CD4-positive, alpha-beta memory T cell (primary cell): Measurements from ENCODE around the gene EXOC3. TPM values are rescaled to one million over a fixed set of nuclear protein-coding genes. Genes with fewer than 3 reads are reported as not detected.
A peak's percentile ranks its signal among the peaks of the same experiment; 100 is the strongest.

Experiments
- CTCF ChIA-PET: fragments of 350-600 bp; sonication (Branson Sonifier 250); formaldehyde crosslinking; loops from one replicate; lab custom pipeline; 2021; ENCODE audit warnings: inconsistent platforms; ENCODE audit not compliant: partially characterized antibody; lab: Charles Lee
- POLR2A ChIA-PET: fragments of 350-600 bp; sonication (Branson Sonifier 250); formaldehyde crosslinking; loops from one replicate; lab custom pipeline; 2021; ENCODE audit not compliant: partially characterized antibody; lab: Charles Lee
- DNase-seq, 5 donors: peaks; one replicate each; pipeline versions ENCODE4 v3.0.0 to v3.0.0-alpha.2; 2020 to 2022; ENCODE audit warnings: mixed read lengths in 1 of 5
- H3K27ac ChIP-seq: one replicate; pipeline ENCODE4 v1.7.0; 2013; ENCODE audit warnings: low read depth, low read length
- H3K27me3 ChIP-seq: 2 replicates; pipeline ENCODE4 v1.7.0; 2013; ENCODE audit warnings: mild to moderate bottlenecking, low read length, moderate library complexity; ENCODE audit not compliant: insufficient read depth
- H3K36me3 ChIP-seq: 2 replicates; pipeline ENCODE4 v1.7.0; 2013; ENCODE audit warnings: mild to moderate bottlenecking, low read length, moderate library complexity; ENCODE audit not compliant: insufficient read depth
- H3K4me1 ChIP-seq: 2 replicates; pipeline ENCODE4 v1.7.0; 2013; ENCODE audit warnings: mild to moderate bottlenecking, low read length, moderate library complexity; ENCODE audit not compliant: insufficient read depth
- H3K4me3 ChIP-seq, 2 donors: one replicate each; pipeline ENCODE4 v1.7.0; 2013; ENCODE audit warnings: low read length in 2 of 2, mild to moderate bottlenecking in 1 of 2
- H3K9me3 ChIP-seq, 2 donors: one replicate each; pipeline ENCODE4 v1.7.0; 2013; ENCODE audit warnings: low read length in 2 of 2, control low read depth in 1 of 2; ENCODE audit not compliant: control insufficient read depth in 1 of 2
- H3K27ac Mint-ChIP-seq, 7 donors: one replicate each; pipeline ENCODE4 v1.8.0; 2020 to 2021; ENCODE audit warnings: mixed read lengths in 7 of 7, mild to moderate bottlenecking in 6 of 7, inconsistent platforms in 3 of 7, moderate library complexity in 3 of 7
- H3K27me3 Mint-ChIP-seq, 2 donors: one replicate each; pipeline ENCODE4 v1.8.0; 2020 to 2021; ENCODE audit warnings: mixed read lengths in 2 of 2
- H3K36me3 Mint-ChIP-seq, 2 donors: one replicate each; pipeline ENCODE4 v1.8.0; 2020 to 2021; ENCODE audit warnings: mixed read lengths in 2 of 2, inconsistent platforms in 1 of 2, mild to moderate bottlenecking in 1 of 2
- H3K4me1 Mint-ChIP-seq, 4 donors: one replicate each; pipeline ENCODE4 v1.8.0; 2020 to 2021; ENCODE audit warnings: mixed read lengths in 4 of 4, mild to moderate bottlenecking in 1 of 4
- H3K4me3 Mint-ChIP-seq, 8 donors: one replicate each; pipeline ENCODE4 v1.8.0; 2020 to 2021; ENCODE audit warnings: mixed read lengths in 8 of 8, mild to moderate bottlenecking in 7 of 8, moderate library complexity in 6 of 8, inconsistent platforms in 3 of 8
- H3K9me3 Mint-ChIP-seq, 8 donors: one replicate each; pipeline ENCODE4 v1.8.0; 2020 to 2021; ENCODE audit warnings: mixed read lengths in 8 of 8, mild to moderate bottlenecking in 5 of 8, inconsistent platforms in 3 of 8, moderate library complexity in 1 of 8
- intact Hi-C: fragments of 100-400 bp; cut with micrococcal nuclease; formaldehyde crosslinking; loops from one replicate; pipeline ENCODE4 v1.15.1; 2023
- polyA plus RNA-seq, 2 donors: library from polyadenylated mRNA; unstranded; fragments of 300-500 nt; fragmentation: Illumina TruSeq; gene quantifications; one replicate each; pipeline ENCODE4 v1.2.3, GENCODE V29; 2021
- total RNA-seq, 2 experiments: library from RNA; stranded (reverse); gene quantifications; one replicate each; pipeline ENCODE4 v1.2.3, GENCODE V29; 2021

Gene EXOC3
- total and polyA plus RNA-seq, 4 experiments from 2014 or later, result 32.0 to 96.1 (median 62.9) TPM

DNA sequence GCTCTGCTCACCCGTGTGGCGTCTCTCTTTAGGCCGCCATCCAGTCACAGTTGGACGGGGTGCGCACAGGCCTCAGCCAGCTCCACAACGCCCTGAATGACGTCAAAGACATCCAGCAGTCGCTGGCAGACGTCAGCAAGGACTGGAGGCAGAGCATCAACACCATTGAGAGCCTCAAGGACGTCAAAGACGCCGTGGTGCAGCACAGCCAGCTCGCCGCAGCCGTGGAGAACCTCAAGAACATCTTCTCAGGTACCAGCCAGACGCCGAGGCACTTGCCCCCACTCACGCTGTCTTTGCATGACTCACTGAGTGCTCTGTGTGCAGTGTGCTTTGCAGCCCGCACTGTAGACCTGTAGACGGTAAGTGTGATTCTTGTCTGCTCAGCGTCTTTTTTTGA lies 4.5 kb downstream of the EXOC3 start:
- Mint-ChIP-seq H3K36me3 (peaks cover 58 to 70% of the 10 kb centered on the region in 2 donors), H3K4me1 (peaks cover 28 to 50% (median 37%) of the 10 kb centered on the region in 4 donors), H3K27me3 (no peaks in the 10 kb centered on the region), H3K9me3 (peaks cover 4 to 23% (median 14%) of the 10 kb centered on the region in 8 donors), H3K4me3 (no peak overlapping the region), H3K27ac (peak overlapping the region in 1 of 7 donors; percentile 6)
- intact Hi-C loops, result loop anchor here (10.0 kb wide), 1 partner anchor 233 kb away; the partner anchor contains the start of genes CCDC127 and SDHA
- no peak overlapping the region for H3K4me3 ChIP-seq
- peaks cover 0 to 8% of the 10 kb centered on the region in 2 donors for H3K9me3 ChIP-seq
- POLR2A ChIA-PET, result interaction anchor here (3.6 kb wide), 1 partner anchor 25 kb away, joined by 22 read pairs; no protein-coding TSS in a partner anchor
- CTCF ChIA-PET, result interaction anchor here (0.6 to 2.8 kb wide), 8 partner anchors 10 to 455 kb away, joined by 3 to 15 read pairs (median 6); no protein-coding TSS in a partner anchor
- no peaks in the 10 kb centered on the region for H3K27me3 ChIP-seq
- H3K27ac ChIP-seq, result no peak overlapping the region
- peaks cover 56% of the 10 kb centered on the region for H3K36me3 ChIP-seq
- no peak for DNase-seq
- H3K4me1 ChIP-seq, result peaks cover 25% of the 10 kb centered on the region

DNA sequence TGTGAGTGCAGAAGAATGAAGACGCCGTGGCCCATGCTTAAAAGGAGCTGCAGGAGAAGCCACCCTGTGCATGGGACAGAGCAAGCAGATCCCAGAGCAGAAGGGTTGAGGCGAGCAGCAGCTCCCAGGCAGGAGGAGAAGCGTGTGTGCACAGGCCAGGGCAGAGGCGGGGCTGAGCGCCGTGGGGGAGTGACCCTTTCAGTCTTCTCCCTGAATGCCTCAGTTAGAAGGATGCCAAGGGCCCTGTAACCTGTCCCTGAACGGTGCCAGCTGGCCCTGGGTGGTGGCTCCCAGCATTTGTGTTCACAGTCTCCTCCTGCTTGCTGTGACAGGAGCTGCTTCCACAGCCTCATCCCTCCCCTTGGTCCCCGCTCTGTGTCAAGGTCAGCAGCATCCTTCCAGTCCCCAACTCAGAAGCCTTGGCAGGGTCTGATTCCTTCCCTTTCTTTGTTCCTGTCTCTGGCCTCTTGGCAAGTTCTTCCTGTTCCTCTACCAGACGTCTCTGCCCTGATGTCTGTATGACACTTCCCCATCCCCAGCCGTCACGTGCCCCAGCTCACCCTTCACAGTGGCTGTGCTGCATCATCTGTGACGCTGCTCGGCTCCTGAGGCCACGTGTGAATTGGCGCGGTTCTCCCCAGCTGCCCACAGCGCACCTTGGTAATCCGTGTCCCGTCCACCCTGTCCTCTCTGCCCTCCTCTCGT lies 5.2 kb downstream of the EXOC3 start:
- H3K27ac Mint-ChIP-seq, result peak overlapping the region in 1 of 7 donors; percentile 56
- H3K4me3 Mint-ChIP-seq, result no peak overlapping the region
- peaks cover 65 to 75% of the 10 kb centered on the region in 2 donors for H3K36me3 Mint-ChIP-seq
- peaks cover 4 to 27% (median 16%) of the 10 kb centered on the region in 8 donors for H3K9me3 Mint-ChIP-seq
- H3K4me1 Mint-ChIP-seq, result peaks cover 34 to 51% (median 42%) of the 10 kb centered on the region in 4 donors
- ChIA-PET CTCF (interaction anchor here (1.6 kb wide), 1 partner anchor 24 kb away, joined by 6 read pairs; no protein-coding TSS in a partner anchor), POLR2A (interaction anchor here (3.6 kb wide), 1 partner anchor 24 kb away, joined by 22 read pairs; no protein-coding TSS in a partner anchor)
- no peak overlapping the region for H3K27ac ChIP-seq
- peaks cover 31% of the 10 kb centered on the region for H3K4me1 ChIP-seq
- H3K27me3 ChIP-seq, result no peaks in the 10 kb centered on the region
- H3K9me3 ChIP-seq, result peaks cover 0 to 11% of the 10 kb centered on the region in 2 donors
- H3K4me3 ChIP-seq, result no peak overlapping the region
- no peaks in the 10 kb centered on the region for H3K27me3 Mint-ChIP-seq
- DNase-seq, result no peak
- intact Hi-C loops, result loop anchor here (10.0 kb wide), 1 partner anchor 233 kb away; the partner anchor contains the start of genes CCDC127 and SDHA
- H3K36me3 ChIP-seq, result peaks cover 63% of the 10 kb centered on the region

DNA sequence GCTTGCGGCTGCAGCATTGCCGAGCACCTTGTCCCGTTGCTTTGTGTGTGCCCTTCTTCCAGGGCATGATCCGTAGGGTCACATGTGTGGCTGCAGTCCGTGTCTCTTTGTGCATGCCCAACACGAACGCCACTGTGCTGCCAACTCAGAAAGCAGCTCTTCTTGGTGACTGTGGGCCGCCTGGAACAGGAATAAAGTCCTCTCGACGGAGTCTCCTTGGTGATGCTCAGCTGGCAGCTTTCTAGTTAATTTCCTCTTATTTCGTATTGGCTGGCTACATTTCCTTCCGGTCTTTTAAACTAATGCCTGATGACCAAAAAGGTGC lies 5.8 kb downstream of the EXOC3 start:
- intact Hi-C loops, result loop anchor here (10.0 kb wide), 1 partner anchor 234 kb away; the partner anchor contains the start of genes CCDC127 and SDHA
- peaks cover 68% of the 10 kb centered on the region for H3K36me3 ChIP-seq
- H3K4me3 Mint-ChIP-seq, result no peak overlapping the region

GRCh38 chr5:449151-449550 lies 6.2 kb downstream of the EXOC3 start:
- H3K4me3 Mint-ChIP-seq, result no peak overlapping the region
- Histone ChIP-seq H3K27me3 (no peaks in the 10 kb centered on the region), H3K36me3 (peaks cover 72% of the 10 kb centered on the region), H3K9me3 (peaks cover 0 to 11% of the 10 kb centered on the region in 2 donors), H3K27ac (no peak overlapping the region), H3K4me1 (peaks cover 32% of the 10 kb centered on the region), H3K4me3 (no peak overlapping the region)
- ChIA-PET CTCF (no interaction called here), POLR2A (interaction anchor here (0.5 to 1.0 kb wide), 2 partner anchors 15 to 548 kb away, joined by 4 read pairs; no protein-coding TSS in a partner anchor)
- intact Hi-C loops, result loop anchor here (10.0 kb wide), 1 partner anchor 234 kb away; the partner anchor contains the start of genes CCDC127 and SDHA
- DNase-seq, result no peak
- H3K27ac Mint-ChIP-seq, result peak overlapping the region in 1 of 7 donors; percentile 58
- H3K4me1 Mint-ChIP-seq, result peaks cover 36 to 54% (median 46%) of the 10 kb centered on the region in 4 donors
- no peaks in the 10 kb centered on the region for H3K27me3 Mint-ChIP-seq
- H3K9me3 Mint-ChIP-seq, result peaks cover 4 to 27% (median 16%) of the 10 kb centered on the region in 8 donors
- H3K36me3 Mint-ChIP-seq, result peaks cover 74 to 83% of the 10 kb centered on the region in 2 donors

More for the DNA sequence above, 5.8 kb downstream of the EXOC3 start:
- no peaks in the 10 kb centered on the region for H3K27me3 ChIP-seq
- peaks cover 0 to 11% of the 10 kb centered on the region in 2 donors for H3K9me3 ChIP-seq
- H3K9me3 Mint-ChIP-seq, result peaks cover 4 to 27% (median 16%) of the 10 kb centered on the region in 8 donors
- no peak overlapping the region for H3K27ac Mint-ChIP-seq
- H3K4me1 ChIP-seq, result peaks cover 32% of the 10 kb centered on the region
- no peaks in the 10 kb centered on the region for H3K27me3 Mint-ChIP-seq
- CTCF ChIA-PET, result no interaction called here
- POLR2A ChIA-PET, result interaction anchor here (0.5 to 3.6 kb wide), 3 partner anchors 15 to 548 kb away, joined by 4 to 22 read pairs (median 4); no protein-coding TSS in a partner anchor
- peaks cover 70 to 80% of the 10 kb centered on the region in 2 donors for H3K36me3 Mint-ChIP-seq
- DNase-seq, result no peak
- H3K27ac ChIP-seq, result no peak overlapping the region
- no peak overlapping the region for H3K4me3 ChIP-seq
- peaks cover 34 to 52% (median 45%) of the 10 kb centered on the region in 4 donors for H3K4me1 Mint-ChIP-seq

- Histone ChIP-seq H3K4me1 (peaks cover 20% of the 10 kb centered on the region), H3K9me3 (peaks cover 0 to 11% of the 10 kb centered on the region in 2 donors), H3K27me3 (no peaks in the 10 kb centered on the region), H3K27ac (no peak overlapping the region), H3K4me3 (no peak overlapping the region), H3K36me3 (peaks cover 75% of the 10 kb centered on the region)
- Mint-ChIP-seq H3K27ac (peak overlapping the region in 4 of 7 donors; percentile 25 to 87 (median 55)), H3K27me3 (no peaks in the 10 kb centered on the region), H3K4me3 (peak overlapping the region in 2 of 8 donors; percentile 9 to 47), H3K4me1 (peaks cover 27 to 40% (median 36%) of the 10 kb centered on the region in 4 donors), H3K36me3 (peaks cover 84 to 89% of the 10 kb centered on the region in 2 donors), H3K9me3 (peaks cover 4 to 27% (median 16%) of the 10 kb centered on the region in 8 donors)
- intact Hi-C loops, result no loop called here
- CTCF ChIA-PET, result no interaction called here
- POLR2A ChIA-PET, result interaction anchor here (1.1 kb wide), 1 partner anchor 12 kb away, joined by 3 read pairs; no protein-coding TSS in a partner anchor
- no peak for DNase-seq
These were observed 8.8 kb downstream of the EXOC3 start for GRCh38 chr5:451587-452458.

- peaks cover 0 to 11% of the 10 kb centered on the region in 2 donors for H3K9me3 ChIP-seq
- peaks cover 20% of the 10 kb centered on the region for H3K4me1 ChIP-seq
- no peak for DNase-seq
- H3K27me3 Mint-ChIP-seq, result no peaks in the 10 kb centered on the region
- no peak overlapping the region for H3K27ac ChIP-seq
- CTCF ChIA-PET, result interaction anchor here (0.9 to 1.0 kb wide), 2 partner anchors 9 to 265 kb away, joined by 3 to 4 read pairs; no protein-coding TSS in a partner anchor
- H3K36me3 ChIP-seq, result peaks cover 74% of the 10 kb centered on the region
- no peak overlapping the region for H3K4me3 ChIP-seq
- H3K27me3 ChIP-seq, result no peaks in the 10 kb centered on the region
- peak overlapping the region in 2 of 8 donors; percentile 46 to 53 for H3K4me3 Mint-ChIP-seq
- peaks cover 83 to 84% of the 10 kb centered on the region in 2 donors for H3K36me3 Mint-ChIP-seq
- POLR2A ChIA-PET, result interaction anchor here (1.1 to 1.6 kb wide), 2 partner anchors 10 to 11 kb away, joined by 3 to 4 read pairs; no protein-coding TSS in a partner anchor
- H3K9me3 Mint-ChIP-seq, result peaks cover 4 to 27% (median 16%) of the 10 kb centered on the region in 8 donors
- H3K27ac Mint-ChIP-seq, result peak overlapping the region in 6 of 7 donors; percentile 52 to 87 (median 72)
- intact Hi-C loops, result no loop called here
- H3K4me1 Mint-ChIP-seq, result peaks cover 27 to 41% (median 36%) of the 10 kb centered on the region in 4 donors
These were observed 10.2 kb downstream of the EXOC3 start for GRCh38 chr5:452978-453710.
